GM18867 (cell line): ENCODE measurements around the gene OR52N5.
A peak's percentile ranks its signal among the peaks of the same experiment; 100 is the strongest.

Experiments used
- ATAC-seq: cut with Tn5 transposase; IDR thresholded peaks from one replicate; pipeline ENCODE4 v1.9.1; 2021; ENCODE audit warnings: mild to moderate bottlenecking, moderate library complexity; ENCODE audit not compliant: unreplicated experiment

The OR52N5 gene

DNA sequence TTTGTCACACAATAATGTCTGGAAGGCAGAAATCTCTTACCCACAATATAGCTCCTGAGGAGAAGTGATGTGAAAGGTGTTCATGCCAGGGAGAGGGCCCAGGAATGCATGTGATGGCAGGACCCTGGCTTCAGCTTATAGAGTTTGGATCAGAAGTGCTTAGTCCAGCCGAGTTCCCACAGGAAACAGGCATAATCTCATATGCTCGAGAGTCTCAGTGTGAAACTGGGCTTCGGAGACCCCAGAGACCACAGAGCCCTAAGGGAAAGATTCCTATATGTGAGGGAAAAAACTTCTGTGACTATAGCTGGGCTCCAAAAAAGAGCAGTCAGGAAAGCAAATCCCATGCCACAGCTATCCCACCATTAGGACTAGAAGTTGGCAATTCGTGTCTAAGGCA lies at the start of gene OR52N5:
Gene OR52N5, minus strand, starts transcription at position 101 of the 400 bp plus-strand sequence. CDS start 4,721 bp downstream, outside the sequence.
- no peak for ATAC-seq

- ATAC-seq: no peak
Observed at GRCh38 chr11:5831196-5831829, 48.2 kb upstream of the OR52N5 start.

- ATAC-seq: peak; percentile 78
Observed at GRCh38 chr11:5818245-5818886, 35.2 kb upstream of the OR52N5 start.

GRCh38 chr11:5815534-5815933 lies 32.4 kb upstream of the OR52N5 start:
- no peak for ATAC-seq

- no peak for ATAC-seq
Observed at GRCh38 chr11:5809905-5810795, 27.0 kb upstream of the OR52N5 start.

GRCh38 chr11:5809122-5809519 lies 26.0 kb upstream of the OR52N5 start:
- peak; percentile 31 for ATAC-seq

GRCh38 chr11:5808500-5809121 lies 25.5 kb upstream of the OR52N5 start, which contains the start of gene OR52N2:
OR52N2 (plus strand) TSS chr11:5808924; CDS start chr11:5820336, 11,412 bp downstream.
- ATAC-seq: peak; percentile 94

GRCh38 chr11:5807580-5807979 lies 24.4 kb upstream of the OR52N5 start:
- ATAC-seq: no peak

- no peak for ATAC-seq
Observed at GRCh38 chr11:5803982-5804381, 20.8 kb upstream of the OR52N5 start.

- ATAC-seq: no peak
Observed at GRCh38 chr11:5796541-5796940, 13.4 kb upstream of the OR52N5 start.

- no peak for ATAC-seq
Observed at GRCh38 chr11:5791165-5791564, 8.0 kb upstream of the OR52N5 start, which contains the start of gene OR52N1. OR52N1 (minus strand) TSS chr11:5791265; CDS start chr11:5788816, 2,449 bp downstream.

DNA sequence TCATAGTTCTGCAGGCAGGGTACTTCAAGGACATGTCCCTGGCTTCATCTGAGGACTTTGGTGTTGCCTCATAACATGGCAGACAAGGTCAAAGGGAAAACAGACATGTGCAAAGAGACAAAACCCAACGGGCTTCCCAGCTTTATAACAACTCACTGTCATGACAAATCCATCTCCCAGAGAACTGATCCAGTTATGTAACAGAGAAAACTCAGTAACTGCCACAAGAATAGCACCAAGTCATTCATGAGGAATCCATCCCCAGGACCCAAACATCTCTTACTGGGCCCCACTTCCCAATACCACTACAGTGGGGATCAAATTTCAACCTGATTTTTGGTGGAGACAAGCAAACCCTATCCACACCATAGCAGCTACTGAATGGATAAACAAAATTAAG lies 16.1 kb downstream of the OR52N5 start:
- no peak for ATAC-seq

- no peak for ATAC-seq
Observed at GRCh38 chr11:5753943-5754342, 29.2 kb downstream of the OR52N5 start, which contains the start of gene OR52N4. OR52N4 (plus strand) TSS chr11:5754243; CDS start chr11:5754741, 498 bp downstream.

- ATAC-seq: no peak
Observed at GRCh38 chr11:5749836-5750235, 33.3 kb downstream of the OR52N5 start.

- ATAC-seq: no peak
Observed at GRCh38 chr11:5746614-5747013, 36.5 kb downstream of the OR52N5 start.

- no peak for ATAC-seq
Observed at GRCh38 chr11:5738431-5738830, 44.7 kb downstream of the OR52N5 start.

- ATAC-seq: no peak
Observed at GRCh38 chr11:5737670-5738392, 45.3 kb downstream of the OR52N5 start.

- no peak for ATAC-seq
Observed at GRCh38 chr11:5737091-5737490, 46.1 kb downstream of the OR52N5 start.

DNA sequence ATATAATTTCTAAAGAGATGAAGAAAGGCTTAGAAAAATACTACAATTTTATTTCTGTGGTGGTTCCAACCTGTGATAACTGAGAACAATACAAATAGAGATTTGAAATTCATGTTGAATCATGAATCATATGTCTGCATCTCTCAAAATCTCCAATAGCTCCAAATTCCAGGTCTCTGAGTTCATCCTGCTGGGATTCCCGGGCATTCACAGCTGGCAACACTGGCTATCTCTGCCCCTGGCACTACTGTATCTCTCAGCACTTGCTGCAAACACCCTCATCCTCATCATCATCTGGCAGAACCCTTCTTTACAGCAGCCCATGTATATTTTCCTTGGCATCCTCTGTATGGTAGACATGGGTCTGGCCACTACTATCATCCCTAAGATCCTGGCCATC lies 46.8 kb downstream of the OR52N5 start, which contains the start of gene OR56B1:
Gene OR56B1, plus strand, starts transcription at position 53 of the 400 bp plus-strand sequence. Its CDS starts 69 bp downstream, at position 122.
- no peak for ATAC-seq

- no peak for ATAC-seq
Observed at GRCh38 chr11:5727691-5728090, 55.5 kb downstream of the OR52N5 start.
